Psoas muscle (tissue), 8 donors: Measurements from ENCODE around the gene PHC2. TPM values are rescaled to one million over a fixed set of nuclear protein-coding genes. Genes with fewer than 3 reads are reported as not detected.
A peak's percentile ranks its signal among the peaks of the same experiment; 100 is the strongest.

Source experiments
- ATAC-seq, 4 donors: fragments of 200-7000 bp; cut with Tn5 transposase; one replicate each; pipeline ENCODE4 v1.9.1; 2020; ENCODE audit warnings: moderate library complexity in 3 of 4, mild to moderate bottlenecking in 2 of 4
- DNase-seq, 2 donors: peaks; one replicate each; pipeline ENCODE4 v3.0.0-alpha.2; 2020
- H3K27ac ChIP-seq: fragments of 200-600 bp; one replicate; pipeline ENCODE4 v1.8.0; 2022
- H3K27me3 ChIP-seq, 3 donors: fragments of 200-600 bp in 1 of 3; one replicate each; pipeline versions ENCODE4 v1.6.1 to v1.8.0; 2013 to 2022; ENCODE audit warnings: low read length in 2 of 3, mild to moderate bottlenecking in 2 of 3, moderate library complexity in 1 of 3; ENCODE audit not compliant: insufficient read depth in 3 of 3
- H3K36me3 ChIP-seq, 2 donors: fragments of 200-600 bp in 1 of 2; one replicate each; pipeline versions ENCODE4 v1.6.1 to v1.8.0; 2013 to 2022; ENCODE audit warnings: low read depth in 1 of 2, mild to moderate bottlenecking in 1 of 2, moderate library complexity in 1 of 2; ENCODE audit not compliant: insufficient read depth in 1 of 2
- H3K4me1 ChIP-seq: fragments of 200-600 bp; one replicate; pipeline ENCODE4 v1.8.0; 2022
- H3K4me3 ChIP-seq: fragments of 200-600 bp; one replicate; pipeline ENCODE4 v1.8.0; 2022; ENCODE audit warnings: mild to moderate bottlenecking
- H3K9me3 ChIP-seq: fragments of 200-600 bp; one replicate; pipeline ENCODE4 v1.8.0; 2022
- WGBS, 3 donors: extraction: QIAGEN DNeasy Blood & Tissue Kit; methylation state at CpG; one replicate each; pipeline versions ENCODE4 v1.1.6 to v1.1.7; 2013; 5-methylcytosine and 5-hydroxymethylcytosine counted together
- intact Hi-C, 2 donors: fragments of 100-400 bp; cut with DNase I; formaldehyde crosslinking; loops; one replicate each; pipeline versions ENCODE4 v1.11.0 to v1.14.2; 2022
- polyA plus RNA-seq, 3 donors: library from polyadenylated mRNA; stranded (reverse); fragments of 200-250 nt; gene quantifications; one replicate each; pipeline ENCODE4 v1.2.3, GENCODE V29; 2013
- total RNA-seq, 4 donors: library from RNA; stranded (reverse); fragmentation: NEBNext Ultra II Directional in 2 of 4; extraction: Animal tissue kit (Norgen Biotek cat#: 25700) in 2 of 4; gene quantifications; one replicate each; pipeline versions ENCODE4 v1.2.1 to v1.2.4, GENCODE V29; 2021 to 2023
- TF ChIP-seq, protein P1 (sequence below): fragments of 200-600 bp; IDR thresholded peaks from one replicate; pipeline ENCODE4 v1.8.0; 2022; ENCODE audit warnings: antibody characterized with exemption
- donor health status: healthy with polysubstance abuse.
- donor health status: DM: no; HTN: no; CAD: no; lungs with moderate emphysema.
- donor health status: Bipolar disorder and iron deficiency.
- donor health status: healthy.
- donor health status: DM: yes; HTN: yes; CAD: no.
- donor health status: DM: no; HTN: no; CAD: no.
- donor health status: DM: no; HTN: no; CAD: no.
- donor health status: DM: yes; HTN: yes; CAD: no.

The PHC2 gene
- total and polyA plus RNA-seq, 7 donors = 74.1 to 427 (median 338) TPM

DNA sequence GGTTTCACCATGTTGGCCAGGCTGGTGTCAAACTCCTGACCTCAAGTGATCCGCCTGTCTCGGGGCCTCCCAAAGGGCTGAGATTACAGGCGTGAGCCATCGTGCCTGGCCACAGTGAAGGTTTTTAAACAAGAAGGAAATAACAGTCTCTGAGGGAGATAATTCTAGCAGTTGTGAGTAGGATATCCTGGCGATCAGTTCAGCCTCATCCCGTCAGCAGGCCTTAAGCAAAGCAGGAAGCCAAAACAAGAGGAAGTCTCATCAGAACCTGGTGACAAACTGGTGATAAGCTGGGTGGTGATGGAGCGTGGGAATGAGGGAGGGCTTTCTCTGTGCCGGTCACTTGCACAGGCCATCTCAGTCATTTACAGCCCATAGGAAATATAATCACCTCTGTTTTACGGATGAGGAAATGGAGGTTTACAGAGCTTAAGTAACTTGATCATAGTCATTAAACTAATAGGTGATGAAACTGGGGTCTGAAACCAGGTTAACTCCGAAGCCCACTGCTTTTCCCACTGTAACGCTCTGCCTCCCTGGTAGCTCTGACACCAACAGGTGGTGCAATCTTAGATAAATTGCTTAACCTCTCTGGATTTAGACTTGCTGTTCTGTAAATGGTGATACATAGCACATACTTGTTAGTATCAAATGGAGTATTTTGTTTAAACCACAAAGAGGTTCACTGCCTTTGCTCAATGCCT is 69.2 kb downstream of the PHC2 start:
- H3K36me3 ChIP-seq = peaks cover 0 to 16% of the 10 kb centered on the region in 2 donors
- 58 to 63% (median 60%) methylated on average over 11 of the region's 11 CpGs for WGBS, 3 donors
- no peaks in the 10 kb centered on the region for H3K9me3 ChIP-seq
- ATAC-seq (no peak), DNase-seq (peak in 1 of 2 donors; percentile 67)
- TF ChIP-seq, protein P1, sequence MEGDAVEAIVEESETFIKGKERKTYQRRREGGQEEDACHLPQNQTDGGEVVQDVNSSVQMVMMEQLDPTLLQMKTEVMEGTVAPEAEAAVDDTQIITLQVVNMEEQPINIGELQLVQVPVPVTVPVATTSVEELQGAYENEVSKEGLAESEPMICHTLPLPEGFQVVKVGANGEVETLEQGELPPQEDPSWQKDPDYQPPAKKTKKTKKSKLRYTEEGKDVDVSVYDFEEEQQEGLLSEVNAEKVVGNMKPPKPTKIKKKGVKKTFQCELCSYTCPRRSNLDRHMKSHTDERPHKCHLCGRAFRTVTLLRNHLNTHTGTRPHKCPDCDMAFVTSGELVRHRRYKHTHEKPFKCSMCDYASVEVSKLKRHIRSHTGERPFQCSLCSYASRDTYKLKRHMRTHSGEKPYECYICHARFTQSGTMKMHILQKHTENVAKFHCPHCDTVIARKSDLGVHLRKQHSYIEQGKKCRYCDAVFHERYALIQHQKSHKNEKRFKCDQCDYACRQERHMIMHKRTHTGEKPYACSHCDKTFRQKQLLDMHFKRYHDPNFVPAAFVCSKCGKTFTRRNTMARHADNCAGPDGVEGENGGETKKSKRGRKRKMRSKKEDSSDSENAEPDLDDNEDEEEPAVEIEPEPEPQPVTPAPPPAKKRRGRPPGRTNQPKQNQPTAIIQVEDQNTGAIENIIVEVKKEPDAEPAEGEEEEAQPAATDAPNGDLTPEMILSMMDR = no peak
- H3K4me1 ChIP-seq = peaks cover 44% of the 10 kb centered on the region
- H3K27me3 ChIP-seq = no peaks in the 10 kb centered on the region
- no peak overlapping the region for H3K4me3 ChIP-seq
- intact Hi-C loops = loop anchor here in 1 of 2 donors (10.0 kb wide), 1 partner anchor 237 kb away; no protein-coding TSS in a partner anchor
- no peak overlapping the region for H3K27ac ChIP-seq

GRCh38 chr1:33360367-33360766 is 70.5 kb downstream of the PHC2 start:
- Histone ChIP-seq H3K4me1 (peaks cover 31% of the 10 kb centered on the region), H3K9me3 (no peaks in the 10 kb centered on the region), H3K36me3 (peaks cover 0 to 16% of the 10 kb centered on the region in 2 donors), H3K4me3 (no peak overlapping the region), H3K27me3 (no peaks in the 10 kb centered on the region), H3K27ac (no peak overlapping the region)
- 88 to 93% (median 93%) methylated on average over 1 of the region's 1 CpG for WGBS, 3 donors
- ATAC-seq (no peak), DNase-seq (no peak)
- intact Hi-C loops = loop anchor here in 1 of 2 donors (10.0 kb wide), 1 partner anchor 236 kb away; no protein-coding TSS in a partner anchor
- TF ChIP-seq, protein P1 = no peak

GRCh38 chr1:33359931-33360330 is 71.0 kb downstream of the PHC2 start:
- TF ChIP-seq, protein P1 = no peak
- H3K4me1 ChIP-seq = peaks cover 27% of the 10 kb centered on the region
- peaks cover 0 to 20% of the 10 kb centered on the region in 2 donors for H3K36me3 ChIP-seq
- no peak overlapping the region for H3K27ac ChIP-seq
- DNase-seq (no peak), ATAC-seq (no peak)
- no peak overlapping the region for H3K4me3 ChIP-seq
- H3K9me3 ChIP-seq = no peaks in the 10 kb centered on the region
- no peaks in the 10 kb centered on the region for H3K27me3 ChIP-seq
- intact Hi-C loops = loop anchor here in 1 of 2 donors (10.0 kb wide), 1 partner anchor 235 kb away; no protein-coding TSS in a partner anchor
- WGBS, 3 donors = 85 to 93% (median 86%) methylated on average over 2 of the region's 2 CpGs

- DNase-seq = no peak
- Histone ChIP-seq H3K4me3 (no peak overlapping the region), H3K27me3 (no peaks in the 10 kb centered on the region), H3K9me3 (no peaks in the 10 kb centered on the region), H3K36me3 (peaks cover 0 to 30% of the 10 kb centered on the region in 2 donors), H3K27ac (no peak overlapping the region), H3K4me1 (peaks cover 20% of the 10 kb centered on the region)
- WGBS, 3 donors = 86 to 95% (median 93%) methylated on average over 3 of the region's 3 CpGs
- intact Hi-C loops = no loop called here
- TF ChIP-seq, protein P1 = no peak
- no peak for ATAC-seq
These were observed 71.9 kb downstream of the PHC2 start for GRCh38 chr1:33358795-33359503.
